ENCODE results near the gene GPANK1.

The GPANK1 gene

DNA sequence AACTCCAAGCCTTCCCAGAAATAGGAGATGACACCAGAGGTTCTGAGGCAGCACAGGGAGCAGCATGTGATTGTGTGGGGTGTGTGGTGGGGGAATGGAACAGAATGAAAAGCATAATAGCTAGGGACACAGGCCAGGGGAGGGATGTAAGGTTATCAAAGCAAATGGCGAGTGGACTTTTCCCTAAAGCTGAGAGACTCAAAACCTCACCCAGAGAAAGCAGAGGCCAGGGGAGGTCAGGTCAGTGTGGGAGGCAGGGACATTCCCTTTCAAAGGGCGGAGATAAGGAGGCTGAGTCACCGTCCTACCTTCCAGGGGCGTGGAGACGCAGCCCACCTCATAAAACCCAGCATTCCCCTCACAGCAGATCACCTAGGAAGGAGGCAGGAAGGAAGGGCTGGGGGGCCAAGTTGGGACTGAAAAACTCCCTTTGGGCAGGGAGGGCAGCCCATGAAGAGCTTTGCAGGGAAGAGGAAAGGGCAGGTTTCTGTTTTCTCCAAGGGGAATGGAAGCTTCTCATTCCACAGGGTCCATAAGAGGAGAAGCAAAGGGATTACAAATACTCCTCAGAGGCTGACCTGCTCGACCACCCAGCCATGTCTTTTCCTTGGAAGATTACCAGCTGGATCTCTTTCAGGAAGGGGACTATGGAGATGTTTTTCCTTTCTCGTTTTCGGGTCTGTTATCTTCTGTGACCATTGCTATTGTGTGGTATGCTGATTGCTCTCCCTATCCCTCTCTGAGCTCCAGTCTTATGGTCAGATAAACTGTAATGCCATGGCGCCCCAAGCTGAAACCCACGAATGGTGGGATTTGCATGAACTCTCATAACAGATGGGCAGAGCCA lies 25.7 kb upstream of the GPANK1 start:
- Histone ChIP-seq H3K9me3 (ENCODE audit: control insufficient read depth in 1 of 2, low read length in 2 of 2) (no peaks in the 10 kb centered on the region), H3K4me1 (ENCODE audit: control insufficient read depth in 1 of 2, insufficient read depth in 2 of 2, low read length in 2 of 2) (peaks cover 0 to 4% of the 10 kb centered on the region in 2 donors), H3K27ac (ENCODE audit: low read length) (peak overlapping the region; percentile 14), H3K4me3 (ENCODE audit: low read depth in 1 of 2, low read length in 2 of 2) (no peak overlapping the region), H3K27me3 (ENCODE audit: low read depth, low read length) (no peaks in the 10 kb centered on the region), H3K36me3 (ENCODE audit: control insufficient read depth in 1 of 2, insufficient read depth in 2 of 2, low read length in 2 of 2) (peaks cover 69 to 93% of the 10 kb centered on the region in 2 donors)

GRCh38 chr6:31689249-31690110 lies 24.7 kb upstream of the GPANK1 start:
- peaks cover 68 to 92% of the 10 kb centered on the region in 2 donors for H3K36me3 ChIP-seq (ENCODE audit: control insufficient read depth in 1 of 2, insufficient read depth in 2 of 2, low read length in 2 of 2)
- H3K9me3 ChIP-seq (ENCODE audit: control insufficient read depth in 1 of 2, low read length in 2 of 2): no peaks in the 10 kb centered on the region
- H3K4me1 ChIP-seq (ENCODE audit: control insufficient read depth in 1 of 2, insufficient read depth in 2 of 2, low read length in 2 of 2): peaks cover 0 to 4% of the 10 kb centered on the region in 2 donors
- H3K27ac ChIP-seq (ENCODE audit: low read length): no peak overlapping the region
- H3K4me3 ChIP-seq (ENCODE audit: low read depth in 1 of 2, low read length in 2 of 2): no peak overlapping the region
- H3K27me3 ChIP-seq (ENCODE audit: low read depth, low read length): no peaks in the 10 kb centered on the region

DNA sequence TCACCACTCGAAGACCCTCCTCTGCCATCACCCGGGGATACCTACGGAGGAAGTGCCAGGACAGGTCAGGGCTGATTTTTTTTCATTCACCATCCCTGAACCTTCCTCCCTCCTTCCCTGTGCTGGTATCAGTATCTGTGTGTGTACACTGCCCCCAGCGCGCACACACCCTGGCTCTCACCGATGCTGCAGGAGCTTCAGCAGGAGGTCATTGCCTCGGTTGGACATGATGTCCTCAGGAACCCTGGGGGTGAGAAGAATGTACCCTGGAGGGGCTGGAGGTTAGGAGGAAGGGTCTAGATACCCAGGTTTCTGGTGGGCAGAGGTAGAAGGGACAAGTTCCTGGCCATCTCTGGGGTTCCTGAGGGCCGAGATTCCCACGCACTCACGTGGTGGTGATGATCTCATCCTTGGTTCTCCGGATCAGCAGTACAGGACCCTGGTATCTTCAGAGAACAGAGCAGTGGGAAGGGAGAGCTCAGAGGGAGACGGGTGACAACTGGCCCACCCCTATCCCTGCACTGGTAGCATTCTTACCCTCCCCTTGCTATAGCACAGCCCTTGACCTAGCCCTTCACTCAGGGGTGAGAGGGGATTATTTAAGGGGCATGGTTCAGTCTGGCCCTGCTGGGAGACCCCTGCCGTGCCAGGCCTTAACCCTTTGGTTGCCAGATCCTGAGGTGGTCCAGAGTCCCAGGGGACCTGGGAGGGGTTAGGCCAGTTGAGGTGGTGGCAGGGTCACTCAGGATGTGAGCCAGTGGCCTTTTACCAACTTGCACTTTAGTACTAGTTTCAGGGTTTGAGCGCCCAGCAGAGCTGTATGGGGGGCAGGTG lies 23.3 kb upstream of the GPANK1 start:
- Histone ChIP-seq H3K27ac (ENCODE audit: low read length) (no peak overlapping the region), H3K36me3 (ENCODE audit: control insufficient read depth in 1 of 2, insufficient read depth in 2 of 2, low read length in 2 of 2) (peaks cover 62 to 85% of the 10 kb centered on the region in 2 donors), H3K4me1 (ENCODE audit: control insufficient read depth in 1 of 2, insufficient read depth in 2 of 2, low read length in 2 of 2) (peaks cover 0 to 4% of the 10 kb centered on the region in 2 donors), H3K9me3 (ENCODE audit: control insufficient read depth in 1 of 2, low read length in 2 of 2) (no peaks in the 10 kb centered on the region), H3K4me3 (ENCODE audit: low read depth in 1 of 2, low read length in 2 of 2) (no peak overlapping the region), H3K27me3 (ENCODE audit: low read depth, low read length) (no peaks in the 10 kb centered on the region)

DNA sequence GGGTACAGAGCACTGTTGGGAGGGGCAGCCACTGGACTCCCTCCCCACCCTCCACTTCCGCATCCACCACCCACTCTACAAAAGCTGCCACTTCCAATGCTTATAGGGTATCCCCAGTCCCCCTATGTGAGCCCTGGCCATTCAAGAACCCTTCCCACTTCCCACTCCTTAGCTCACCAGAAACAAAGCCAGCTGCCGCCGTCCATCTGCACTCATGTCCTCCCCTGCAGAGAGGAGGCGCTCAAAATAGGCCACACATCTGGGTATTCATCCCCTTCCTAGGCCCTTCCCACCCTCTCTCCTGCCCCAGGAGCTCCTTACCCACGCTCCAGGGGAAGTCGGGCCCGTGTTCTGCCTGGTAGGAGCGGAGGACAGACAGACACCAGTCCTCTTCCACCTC lies 22.5 kb upstream of the GPANK1 start:
- peaks cover 55 to 77% of the 10 kb centered on the region in 2 donors for H3K36me3 ChIP-seq (ENCODE audit: control insufficient read depth in 1 of 2, insufficient read depth in 2 of 2, low read length in 2 of 2)
- no peak overlapping the region for H3K4me3 ChIP-seq (ENCODE audit: low read depth in 1 of 2, low read length in 2 of 2)
- H3K4me1 ChIP-seq (ENCODE audit: control insufficient read depth in 1 of 2, insufficient read depth in 2 of 2, low read length in 2 of 2): peaks cover 0 to 4% of the 10 kb centered on the region in 2 donors
- no peak overlapping the region for H3K27ac ChIP-seq (ENCODE audit: low read length)
- no peaks in the 10 kb centered on the region for H3K27me3 ChIP-seq (ENCODE audit: low read depth, low read length)
- H3K9me3 ChIP-seq (ENCODE audit: control insufficient read depth in 1 of 2, low read length in 2 of 2): no peaks in the 10 kb centered on the region

DNA sequence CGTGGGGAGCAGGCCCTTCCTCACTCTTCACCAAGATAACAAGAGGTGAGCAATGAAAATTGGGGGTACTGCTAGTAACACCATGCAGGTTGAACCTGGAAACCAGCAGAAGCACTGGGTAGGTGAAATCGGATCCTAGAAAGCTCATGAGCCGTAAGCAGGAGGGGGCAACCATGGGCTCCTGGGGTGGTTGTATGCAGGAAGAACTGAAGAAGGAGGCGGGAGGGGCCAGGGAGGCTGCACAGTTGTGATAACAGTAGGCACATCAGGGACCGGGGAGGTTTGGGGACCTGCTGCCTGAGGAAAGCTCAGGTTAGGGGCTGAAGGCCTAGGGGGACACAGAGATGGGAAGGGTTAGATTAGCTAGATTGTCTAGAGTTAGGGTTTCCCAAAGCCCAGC lies 21.7 kb upstream of the GPANK1 start:
- Histone ChIP-seq H3K4me1 (ENCODE audit: control insufficient read depth in 1 of 2, insufficient read depth in 2 of 2, low read length in 2 of 2) (peaks cover 4% of the 10 kb centered on the region in 2 donors), H3K36me3 (ENCODE audit: control insufficient read depth in 1 of 2, insufficient read depth in 2 of 2, low read length in 2 of 2) (peaks cover 50 to 70% of the 10 kb centered on the region in 2 donors), H3K4me3 (ENCODE audit: low read depth in 1 of 2, low read length in 2 of 2) (no peak overlapping the region), H3K27ac (ENCODE audit: low read length) (no peak overlapping the region), H3K27me3 (ENCODE audit: low read depth, low read length) (no peaks in the 10 kb centered on the region), H3K9me3 (ENCODE audit: control insufficient read depth in 1 of 2, low read length in 2 of 2) (no peaks in the 10 kb centered on the region)

GRCh38 chr6:31683591-31683990 lies 18.8 kb upstream of the GPANK1 start:
- peaks cover 0 to 11% of the 10 kb centered on the region in 2 donors for H3K4me1 ChIP-seq (ENCODE audit: control insufficient read depth in 1 of 2, insufficient read depth in 2 of 2, low read length in 2 of 2)
- H3K36me3 ChIP-seq (ENCODE audit: control insufficient read depth in 1 of 2, insufficient read depth in 2 of 2, low read length in 2 of 2): peaks cover 27 to 43% of the 10 kb centered on the region in 2 donors
- no peak overlapping the region for H3K27ac ChIP-seq (ENCODE audit: low read length)
- no peaks in the 10 kb centered on the region for H3K9me3 ChIP-seq (ENCODE audit: control insufficient read depth in 1 of 2, low read length in 2 of 2)
- peak overlapping the region; percentile 44 to 45 for H3K4me3 ChIP-seq (ENCODE audit: low read depth in 1 of 2, low read length in 2 of 2)
- H3K27me3 ChIP-seq (ENCODE audit: low read depth, low read length): no peaks in the 10 kb centered on the region

DNA sequence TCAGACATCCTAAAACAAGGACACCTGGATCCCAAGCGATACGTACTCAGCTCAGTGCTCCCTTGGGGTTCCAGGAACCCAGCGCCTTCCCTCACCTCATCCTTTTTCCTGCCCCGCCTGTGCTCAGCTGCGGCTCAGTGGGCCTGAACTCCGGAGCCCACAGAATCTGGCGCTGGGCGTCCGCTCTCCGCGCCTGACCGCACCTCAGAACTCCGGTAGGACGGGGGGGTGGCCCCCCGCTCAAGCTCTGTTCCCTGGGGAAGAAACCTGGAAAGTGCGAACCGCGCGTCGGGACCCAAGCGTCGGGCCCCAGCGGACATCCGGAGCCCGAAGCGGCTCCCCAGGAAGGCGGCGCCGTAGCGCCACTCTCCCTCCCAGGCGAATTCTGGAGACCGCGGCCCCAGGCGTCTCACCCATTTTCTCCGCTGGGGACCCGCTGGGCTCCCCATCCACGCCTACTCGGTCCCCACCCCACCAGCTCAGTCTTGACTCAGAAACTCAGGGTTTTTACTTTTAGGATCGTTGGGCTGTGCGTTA lies 16.4 kb upstream of the GPANK1 start:
- Histone ChIP-seq H3K4me1 (ENCODE audit: control insufficient read depth in 1 of 2, insufficient read depth in 2 of 2, low read length in 2 of 2) (peaks cover 0 to 11% of the 10 kb centered on the region in 2 donors), H3K27me3 (ENCODE audit: low read depth, low read length) (no peaks in the 10 kb centered on the region), H3K9me3 (ENCODE audit: control insufficient read depth in 1 of 2, low read length in 2 of 2) (no peaks in the 10 kb centered on the region), H3K27ac (ENCODE audit: low read length) (peak overlapping the region; percentile 31), H3K4me3 (ENCODE audit: low read depth in 1 of 2, low read length in 2 of 2) (peak overlapping the region; percentile 66 to 76), H3K36me3 (ENCODE audit: control insufficient read depth in 1 of 2, insufficient read depth in 2 of 2, low read length in 2 of 2) (peaks cover 6 to 19% of the 10 kb centered on the region in 2 donors)

DNA sequence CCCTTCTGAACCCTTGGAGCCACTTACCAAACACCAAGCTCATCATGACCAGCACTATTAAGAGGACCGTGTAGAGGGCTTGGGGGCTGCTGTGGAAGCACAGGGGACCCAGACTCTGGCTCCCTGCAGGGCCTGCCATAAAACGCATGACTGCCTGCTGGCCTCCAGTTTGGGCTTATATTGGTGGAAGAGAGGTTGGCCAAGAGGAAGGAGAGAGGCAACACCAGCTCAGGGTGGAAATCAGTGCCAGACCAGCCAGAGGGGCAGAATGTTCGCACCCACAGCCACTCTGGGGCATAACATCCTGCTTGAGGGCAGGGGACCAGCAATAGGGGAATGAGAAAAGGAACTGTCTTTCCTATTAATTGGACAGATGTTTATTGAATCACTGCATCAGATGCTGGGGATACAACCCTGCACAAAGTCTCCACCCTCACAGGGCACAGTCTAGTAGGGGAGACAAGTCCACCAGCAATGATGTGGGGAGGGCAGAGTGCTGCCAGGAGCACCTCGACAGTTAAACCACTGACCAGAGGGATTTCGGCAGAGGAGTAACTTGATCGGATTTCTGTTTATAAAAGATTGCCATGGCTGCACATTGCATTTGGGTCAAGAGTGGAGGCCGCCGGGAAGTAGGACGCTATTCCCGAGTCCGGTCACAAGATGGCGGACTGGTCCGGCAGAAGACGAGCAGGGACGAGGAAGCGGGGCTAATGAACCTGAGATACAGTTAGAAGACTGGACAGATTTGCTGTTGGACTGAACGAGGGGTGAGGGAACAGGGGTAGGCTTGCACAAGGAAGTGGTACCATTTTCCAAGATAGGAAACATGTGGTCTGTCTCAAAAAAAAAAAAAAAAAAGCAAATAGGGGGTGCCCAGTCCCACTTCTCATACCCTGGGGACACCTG lies 15.7 kb upstream of the GPANK1 start, which contains the start of gene LY6G5C:
Gene LY6G5C, minus strand, starts transcription at position 842 of the 909 bp plus-strand sequence. Its CDS starts 694 bp downstream, at position 148.
- peaks cover 5 to 12% of the 10 kb centered on the region in 2 donors for H3K36me3 ChIP-seq (ENCODE audit: control insufficient read depth in 1 of 2, insufficient read depth in 2 of 2, low read length in 2 of 2)
- H3K27ac ChIP-seq (ENCODE audit: low read length): peak within 1 kb of the TSS; percentile 31
- H3K9me3 ChIP-seq (ENCODE audit: control insufficient read depth in 1 of 2, low read length in 2 of 2): no peaks in the 10 kb centered on the region
- H3K4me1 ChIP-seq (ENCODE audit: control insufficient read depth in 1 of 2, insufficient read depth in 2 of 2, low read length in 2 of 2): peaks cover 0 to 11% of the 10 kb centered on the region in 2 donors
- H3K27me3 ChIP-seq (ENCODE audit: low read depth, low read length): no peaks in the 10 kb centered on the region
- peak within 1 kb of the TSS; percentile 66 to 76 for H3K4me3 ChIP-seq (ENCODE audit: low read depth in 1 of 2, low read length in 2 of 2)

DNA sequence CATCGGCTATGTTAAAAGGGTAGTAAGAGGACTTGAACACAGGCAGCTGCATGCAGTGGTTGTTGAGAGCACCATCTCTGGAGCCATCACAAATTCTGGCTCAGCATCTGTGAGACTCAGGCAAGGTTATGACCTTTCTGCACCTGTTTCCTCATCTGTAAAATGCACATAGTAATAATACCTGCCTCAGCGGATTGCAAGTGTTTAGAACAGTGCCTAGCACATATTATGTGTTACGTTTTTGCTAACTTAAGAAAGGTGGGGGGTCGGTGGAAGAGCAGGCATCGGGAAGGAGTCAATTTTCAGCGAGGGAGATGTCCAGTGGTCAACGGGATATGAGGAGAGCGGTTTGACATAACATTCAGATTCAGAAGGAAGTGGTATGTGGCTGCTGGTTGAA lies 13.2 kb upstream of the GPANK1 start:
- H3K9me3 ChIP-seq (ENCODE audit: control insufficient read depth in 1 of 2, low read length in 2 of 2): no peaks in the 10 kb centered on the region
- H3K36me3 ChIP-seq (ENCODE audit: control insufficient read depth in 1 of 2, insufficient read depth in 2 of 2, low read length in 2 of 2): peaks cover 0 to 5% of the 10 kb centered on the region in 2 donors
- H3K27ac ChIP-seq (ENCODE audit: low read length): no peak overlapping the region
- no peak overlapping the region for H3K4me3 ChIP-seq (ENCODE audit: low read depth in 1 of 2, low read length in 2 of 2)
- H3K4me1 ChIP-seq (ENCODE audit: control insufficient read depth in 1 of 2, insufficient read depth in 2 of 2, low read length in 2 of 2): peaks cover 0 to 11% of the 10 kb centered on the region in 2 donors
- H3K27me3 ChIP-seq (ENCODE audit: low read depth, low read length): no peaks in the 10 kb centered on the region

DNA sequence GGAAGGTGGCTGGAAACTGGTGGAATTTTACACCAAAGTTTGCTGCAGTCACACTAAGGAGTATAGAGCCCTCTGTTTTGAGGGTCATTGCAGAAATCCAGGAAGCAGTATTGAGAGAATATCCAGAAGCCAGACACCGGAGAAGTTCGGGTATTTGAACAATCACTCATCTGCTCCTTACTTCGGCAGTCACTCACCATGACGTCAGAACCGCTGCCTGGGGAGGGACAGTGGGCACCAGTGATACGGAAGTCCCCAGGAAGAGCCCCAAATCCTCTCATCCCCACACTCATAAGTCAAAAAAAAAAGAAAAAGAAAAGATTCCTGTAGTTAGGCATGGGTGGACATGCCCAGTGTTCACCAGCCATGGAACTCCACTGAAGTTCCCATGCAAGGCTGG lies 12.1 kb upstream of the GPANK1 start:
- Histone ChIP-seq H3K4me1 (ENCODE audit: control insufficient read depth in 1 of 2, insufficient read depth in 2 of 2, low read length in 2 of 2) (peaks cover 0 to 11% of the 10 kb centered on the region in 2 donors), H3K4me3 (ENCODE audit: low read depth in 1 of 2, low read length in 2 of 2) (no peak overlapping the region), H3K36me3 (ENCODE audit: control insufficient read depth in 1 of 2, insufficient read depth in 2 of 2, low read length in 2 of 2) (peaks cover 4 to 16% of the 10 kb centered on the region in 2 donors), H3K27ac (ENCODE audit: low read length) (no peak overlapping the region), H3K27me3 (ENCODE audit: low read depth, low read length) (no peaks in the 10 kb centered on the region), H3K9me3 (ENCODE audit: control insufficient read depth in 1 of 2, low read length in 2 of 2) (no peaks in the 10 kb centered on the region)

Data from muscle layer of duodenum (tissue), 2 donors.